Measurements from ENCODE around the gene KDM4C. TPM values are rescaled to one million over a fixed set of nuclear protein-coding genes. Genes with fewer than 3 reads are reported as not detected.

The KDM4C gene
- total and polyA plus RNA-seq, 2 experiments from 2014 or later = 14.3 to 20.6 TPM

GRCh38 chr9:6757132-6757455 lies 679 bp upstream of the KDM4C start:
- Histone ChIP-seq H3K4me2 (ENCODE audit: unreplicated experiment) (peak overlapping the region; percentile 89), H3K9ac (peak overlapping the region; percentile 88), H3K4me3 (peak overlapping the region; percentile 88), H3K36me3 (ENCODE audit: low read depth) (no peaks in the 10 kb centered on the region), H3F3A (ENCODE audit: insufficient read depth) (peaks cover 4% of the 10 kb centered on the region), H3K9me3 (ENCODE audit: low read depth) (no peaks in the 10 kb centered on the region), H3K79me2 (ENCODE audit: insufficient read depth) (peaks cover 38% of the 10 kb centered on the region), H3K27me3 (replicated peaks; ENCODE audit: insufficient read depth) (no peaks in the 10 kb centered on the region), H2AFZ (peak overlapping the region; percentile 90), H4K20me1 (ENCODE audit: insufficient read depth) (no peaks in the 10 kb centered on the region), H3K4me1 (ENCODE audit: insufficient read depth) (peaks cover 5% of the 10 kb centered on the region), H3K27ac (peak overlapping the region; percentile 93), H3K9me2 (ENCODE audit: insufficient read depth) (no peaks in the 10 kb centered on the region)
- WGBS, 2 experiments (ENCODE audit: low coverage in 1 of 2, low lambda C conversion rate in 2 of 2, missing lambda C conversion rate in 2 of 2) = 1 to 7% methylated on average over 13 to 14 of the region's 14 CpGs
- DNase-seq = peak; percentile 93
- in situ Hi-C loops (cut with MboI) = no loop called here
- TF ChIP-seq EZH2phosphoT487 (IDR thresholded peaks at IDR 0.05; ENCODE audit: insufficient read depth, low read depth) (no peak), EZH2 (IDR thresholded peaks at IDR 0.05; ENCODE audit: insufficient read depth, poor library complexity, severe bottlenecking) (no peak)

GRCh38 chr9:6758248-6758497 lies 400 bp downstream of the KDM4C start:
- DNase-seq = peak; percentile 56
- H2AFZ ChIP-seq = peak overlapping the region; percentile 90
- no peak for TF ChIP-seq EZH2 (IDR thresholded peaks at IDR 0.05; ENCODE audit: insufficient read depth, poor library complexity, severe bottlenecking)
- TF ChIP-seq EZH2phosphoT487 (IDR thresholded peaks at IDR 0.05; ENCODE audit: insufficient read depth, low read depth) = no peak
- H3K27ac ChIP-seq = peak overlapping the region; percentile 93
- H3F3A ChIP-seq (ENCODE audit: insufficient read depth) = peaks cover 4% of the 10 kb centered on the region
- H3K9me3 ChIP-seq (ENCODE audit: low read depth) = no peaks in the 10 kb centered on the region
- H3K27me3 ChIP-seq (replicated peaks; ENCODE audit: insufficient read depth) = no peaks in the 10 kb centered on the region
- H3K36me3 ChIP-seq (ENCODE audit: low read depth) = no peaks in the 10 kb centered on the region
- H3K9me2 ChIP-seq (ENCODE audit: insufficient read depth) = no peaks in the 10 kb centered on the region
- H3K9ac ChIP-seq = peak overlapping the region; percentile 88
- H4K20me1 ChIP-seq (ENCODE audit: insufficient read depth) = no peaks in the 10 kb centered on the region
- peak overlapping the region; percentile 88 for H3K4me3 ChIP-seq
- H3K4me2 ChIP-seq (ENCODE audit: unreplicated experiment) = peak overlapping the region; percentile 89
- peaks cover 49% of the 10 kb centered on the region for H3K79me2 ChIP-seq (ENCODE audit: insufficient read depth)
- in situ Hi-C loops (cut with MboI) = no loop called here
- peaks cover 5% of the 10 kb centered on the region for H3K4me1 ChIP-seq (ENCODE audit: insufficient read depth)
- WGBS, 2 experiments (ENCODE audit: low coverage in 1 of 2, low lambda C conversion rate in 2 of 2, missing lambda C conversion rate in 2 of 2) = 1% methylated on average over 18 to 25 of the region's 35 CpGs

- no peaks in the 10 kb centered on the region for H3K9me3 ChIP-seq (ENCODE audit: low read depth)
- H3K4me2 ChIP-seq (ENCODE audit: unreplicated experiment) = peak overlapping the region; percentile 89
- TF ChIP-seq EZH2 (IDR thresholded peaks at IDR 0.05; ENCODE audit: insufficient read depth, poor library complexity, severe bottlenecking) (no peak), EZH2phosphoT487 (IDR thresholded peaks at IDR 0.05; ENCODE audit: insufficient read depth, low read depth) (no peak)
- H3K9ac ChIP-seq = peak overlapping the region; percentile 88
- peaks cover 5% of the 10 kb centered on the region for H3K4me1 ChIP-seq (ENCODE audit: insufficient read depth)
- WGBS, 2 experiments (ENCODE audit: low coverage in 1 of 2, low lambda C conversion rate in 2 of 2, missing lambda C conversion rate in 2 of 2) = 1% methylated on average over 38 to 42 of the region's 42 CpGs
- peak overlapping the region; percentile 90 for H2AFZ ChIP-seq
- H3F3A ChIP-seq (ENCODE audit: insufficient read depth) = peaks cover 4% of the 10 kb centered on the region
- peak overlapping the region; percentile 88 for H3K4me3 ChIP-seq
- in situ Hi-C loops (cut with MboI) = no loop called here
- no peaks in the 10 kb centered on the region for H4K20me1 ChIP-seq (ENCODE audit: insufficient read depth)
- H3K36me3 ChIP-seq (ENCODE audit: low read depth) = no peaks in the 10 kb centered on the region
- no peaks in the 10 kb centered on the region for H3K9me2 ChIP-seq (ENCODE audit: insufficient read depth)
- H3K27ac ChIP-seq = peak overlapping the region; percentile 93
- peaks cover 54% of the 10 kb centered on the region for H3K79me2 ChIP-seq (ENCODE audit: insufficient read depth)
- H3K27me3 ChIP-seq (replicated peaks; ENCODE audit: insufficient read depth) = no peaks in the 10 kb centered on the region
- DNase-seq = peak; percentile 79
Observed at GRCh38 chr9:6758498-6759184, 868 bp downstream of the KDM4C start.

- Histone ChIP-seq H3K27ac (peak overlapping the region; percentile 93), H3K4me1 (ENCODE audit: insufficient read depth) (peaks cover 8% of the 10 kb centered on the region), H3K9ac (peak overlapping the region; percentile 88), H3K4me2 (ENCODE audit: unreplicated experiment) (peak overlapping the region; percentile 89), H3K9me3 (ENCODE audit: low read depth) (no peaks in the 10 kb centered on the region), H4K20me1 (ENCODE audit: insufficient read depth) (no peaks in the 10 kb centered on the region), H3K9me2 (ENCODE audit: insufficient read depth) (no peaks in the 10 kb centered on the region), H3K27me3 (replicated peaks; ENCODE audit: insufficient read depth) (no peaks in the 10 kb centered on the region), H3F3A (ENCODE audit: insufficient read depth) (peaks cover 4% of the 10 kb centered on the region), H2AFZ (peak overlapping the region; percentile 90), H3K4me3 (peak overlapping the region; percentile 88), H3K79me2 (ENCODE audit: insufficient read depth) (peaks cover 61% of the 10 kb centered on the region), H3K36me3 (ENCODE audit: low read depth) (no peaks in the 10 kb centered on the region)
- WGBS, 2 experiments (ENCODE audit: low coverage in 1 of 2, low lambda C conversion rate in 2 of 2, missing lambda C conversion rate in 2 of 2) = 33 to 36% methylated on average over 27 of the region's 27 CpGs
- in situ Hi-C loops (cut with MboI) = no loop called here
- peak; percentile 95 for DNase-seq
- TF ChIP-seq EZH2 (IDR thresholded peaks at IDR 0.05; ENCODE audit: insufficient read depth, poor library complexity, severe bottlenecking) (no peak), EZH2phosphoT487 (IDR thresholded peaks at IDR 0.05; ENCODE audit: insufficient read depth, low read depth) (no peak)
Observed at GRCh38 chr9:6759185-6759977, 1.6 kb downstream of the KDM4C start.
